GM19023 (cell line): ENCODE data around the gene TINAGL1.

Source experiments
- ATAC-seq: cut with Tn5 transposase; IDR thresholded peaks from one replicate; pipeline ENCODE4 v1.9.1; 2021; ENCODE audit warnings: mild to moderate bottlenecking, moderate library complexity; ENCODE audit not compliant: unreplicated experiment

TINAGL1 gene

GRCh38 chr1:31605908-31606427, 29.7 kb downstream of the TINAGL1 start:
- ATAC-seq: peak; percentile 76

- no peak for ATAC-seq
Observed at GRCh38 chr1:31607360-31607759, 31.0 kb downstream of the TINAGL1 start.

GRCh38 chr1:31609514-31610118, 33.3 kb downstream of the TINAGL1 start:
- no peak for ATAC-seq

GRCh38 chr1:31614414-31615005, 38.2 kb downstream of the TINAGL1 start:
- no peak for ATAC-seq

- ATAC-seq: no peak
Observed at GRCh38 chr1:31615414-31615813, 39.1 kb downstream of the TINAGL1 start.

GRCh38 chr1:31615939-31616338, 39.6 kb downstream of the TINAGL1 start:
- no peak for ATAC-seq

- no peak for ATAC-seq
Observed at GRCh38 chr1:31617218-31617915, 41.1 kb downstream of the TINAGL1 start, which contains the start of gene HCRTR1. Gene HCRTR1, plus strand, starts transcription at chr1:31617689. Its CDS starts 1,504 bp downstream, at chr1:31619193.

- ATAC-seq: no peak
Observed at GRCh38 chr1:31617916-31618746, 41.8 kb downstream of the TINAGL1 start.

- no peak for ATAC-seq
Observed at GRCh38 chr1:31618916-31619846, 42.9 kb downstream of the TINAGL1 start.

- no peak for ATAC-seq
Observed at GRCh38 chr1:31620631-31621497, 44.5 kb downstream of the TINAGL1 start.

- ATAC-seq: no peak
Observed at GRCh38 chr1:31621498-31621820, 45.1 kb downstream of the TINAGL1 start.

- ATAC-seq: no peak
Observed at GRCh38 chr1:31621847-31622730, 45.8 kb downstream of the TINAGL1 start.

GRCh38 chr1:31623365-31623764, 47.0 kb downstream of the TINAGL1 start:
- no peak for ATAC-seq

- no peak for ATAC-seq
Observed at GRCh38 chr1:31624309-31624708, 48.0 kb downstream of the TINAGL1 start.

GRCh38 chr1:31624731-31625514, 48.6 kb downstream of the TINAGL1 start:
- no peak for ATAC-seq

GRCh38 chr1:31625561-31626222, 49.4 kb downstream of the TINAGL1 start:
- ATAC-seq: no peak
